ENCODE data around the gene RDH5.

- no peak for TF ChIP-seq CTCF (conservative IDR thresholded peaks at IDR 0.05 in 1 of 2, IDR thresholded peaks at IDR 0.05 in 1 of 2; ENCODE audit: extremely low read depth in 1 of 2, insufficient read depth in 1 of 2, low read depth in 1 of 2, low read length in 2 of 2)
- TF ChIP-seq EZH2 (IDR thresholded peaks at IDR 0.05; ENCODE audit: borderline replicate concordance, low read length), result no peak
Observed at GRCh38 chr12:55713721-55714120, 6.5 kb upstream of the RDH5 start.
